GM12874 (cell line): ENCODE data around the gene MAP3K10.

ENCODE experiments used
- TF ChIP-seq, protein P1 (sequence below): IDR thresholded peaks from 2 replicates; pipeline ENCODE4 v1.5.1; 2011; ENCODE audit warnings: low read depth, mild to moderate bottlenecking, control low read depth, low read length, moderate library complexity; ENCODE audit not compliant: insufficient read depth

The MAP3K10 gene

DNA sequence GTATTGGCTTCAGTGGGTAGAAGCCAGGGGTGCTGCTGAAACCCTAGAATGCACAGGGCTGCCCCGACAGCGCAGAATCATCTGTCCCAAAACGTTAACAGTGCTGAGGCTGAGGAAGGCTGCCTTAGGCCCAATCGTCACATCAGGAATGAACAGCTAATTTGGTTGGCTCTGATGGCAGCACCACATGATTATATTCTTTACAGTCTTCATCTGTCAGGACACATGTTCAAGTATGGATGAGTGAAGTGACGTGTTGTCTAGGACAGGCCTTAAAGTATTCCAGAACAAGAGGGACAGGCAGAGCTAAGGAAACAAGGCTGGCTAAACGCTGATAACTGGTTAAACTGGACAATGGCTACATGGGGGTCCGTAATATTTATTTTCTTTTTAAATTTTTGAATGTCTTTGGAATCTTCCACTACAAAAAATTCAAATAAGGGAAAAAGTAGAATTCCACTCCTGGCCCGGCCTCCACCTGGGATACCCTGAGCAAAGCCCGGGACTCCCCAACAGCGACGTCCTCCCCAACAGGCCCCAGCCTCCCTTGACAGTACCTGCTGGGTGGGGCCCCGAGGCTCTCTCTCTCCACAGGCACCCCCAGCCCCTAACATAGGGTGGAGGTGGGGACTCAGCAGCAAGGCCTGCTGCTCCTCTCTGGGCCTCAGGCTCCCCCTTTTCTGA lies 50.0 kb downstream of the MAP3K10 start:
- TF ChIP-seq, protein P1, sequence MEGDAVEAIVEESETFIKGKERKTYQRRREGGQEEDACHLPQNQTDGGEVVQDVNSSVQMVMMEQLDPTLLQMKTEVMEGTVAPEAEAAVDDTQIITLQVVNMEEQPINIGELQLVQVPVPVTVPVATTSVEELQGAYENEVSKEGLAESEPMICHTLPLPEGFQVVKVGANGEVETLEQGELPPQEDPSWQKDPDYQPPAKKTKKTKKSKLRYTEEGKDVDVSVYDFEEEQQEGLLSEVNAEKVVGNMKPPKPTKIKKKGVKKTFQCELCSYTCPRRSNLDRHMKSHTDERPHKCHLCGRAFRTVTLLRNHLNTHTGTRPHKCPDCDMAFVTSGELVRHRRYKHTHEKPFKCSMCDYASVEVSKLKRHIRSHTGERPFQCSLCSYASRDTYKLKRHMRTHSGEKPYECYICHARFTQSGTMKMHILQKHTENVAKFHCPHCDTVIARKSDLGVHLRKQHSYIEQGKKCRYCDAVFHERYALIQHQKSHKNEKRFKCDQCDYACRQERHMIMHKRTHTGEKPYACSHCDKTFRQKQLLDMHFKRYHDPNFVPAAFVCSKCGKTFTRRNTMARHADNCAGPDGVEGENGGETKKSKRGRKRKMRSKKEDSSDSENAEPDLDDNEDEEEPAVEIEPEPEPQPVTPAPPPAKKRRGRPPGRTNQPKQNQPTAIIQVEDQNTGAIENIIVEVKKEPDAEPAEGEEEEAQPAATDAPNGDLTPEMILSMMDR, result no peak

DNA sequence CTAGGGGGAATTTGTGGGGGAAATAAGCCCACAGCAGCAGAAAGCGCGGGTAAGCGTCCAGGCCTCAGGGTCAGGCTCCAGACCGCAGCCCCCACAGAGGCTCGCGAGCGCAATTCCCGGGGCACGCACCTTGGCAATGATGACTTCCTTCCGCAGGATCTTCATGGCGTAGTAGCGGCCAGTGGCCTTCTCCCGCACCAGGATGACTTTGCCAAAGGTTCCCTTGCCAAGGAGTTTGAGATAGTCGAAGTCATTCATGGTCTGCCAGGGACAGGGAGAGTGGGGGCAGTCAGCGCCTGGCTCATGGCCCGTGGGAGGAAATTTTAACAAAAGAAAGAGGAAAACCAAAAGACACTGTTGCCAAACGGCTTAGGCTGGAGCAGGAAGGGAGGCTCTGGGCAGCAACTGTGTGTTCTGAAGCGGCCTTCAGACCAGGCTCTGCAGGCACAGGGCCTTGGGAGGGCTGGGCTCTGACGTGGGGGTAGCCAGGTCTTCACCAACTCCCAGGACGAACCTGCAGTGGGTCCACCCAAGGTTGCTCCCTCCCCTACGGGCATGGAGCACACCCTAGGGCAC lies 50.7 kb downstream of the MAP3K10 start:
- TF ChIP-seq, protein P1, result no peak

DNA sequence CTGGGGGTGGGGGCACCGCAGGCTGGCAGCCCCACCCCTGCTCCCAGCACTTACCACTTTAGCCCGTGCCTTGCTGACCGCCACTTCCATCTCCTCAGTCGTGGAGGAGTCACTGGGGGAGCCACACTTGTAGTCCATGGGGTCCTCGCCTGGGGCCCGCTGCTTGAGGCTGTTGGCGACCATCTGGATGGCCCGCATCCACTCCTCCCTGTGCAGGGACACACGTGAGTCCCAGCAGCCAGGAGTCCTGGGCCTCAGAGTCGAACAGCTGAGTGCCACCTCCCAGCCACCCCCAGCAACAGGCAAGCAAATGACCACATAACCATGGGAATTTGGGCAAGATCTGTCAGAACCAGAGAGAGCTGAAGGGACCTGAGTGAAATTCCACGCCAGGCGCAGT lies 51.3 kb downstream of the MAP3K10 start:
- TF ChIP-seq, protein P1, result no peak

DNA sequence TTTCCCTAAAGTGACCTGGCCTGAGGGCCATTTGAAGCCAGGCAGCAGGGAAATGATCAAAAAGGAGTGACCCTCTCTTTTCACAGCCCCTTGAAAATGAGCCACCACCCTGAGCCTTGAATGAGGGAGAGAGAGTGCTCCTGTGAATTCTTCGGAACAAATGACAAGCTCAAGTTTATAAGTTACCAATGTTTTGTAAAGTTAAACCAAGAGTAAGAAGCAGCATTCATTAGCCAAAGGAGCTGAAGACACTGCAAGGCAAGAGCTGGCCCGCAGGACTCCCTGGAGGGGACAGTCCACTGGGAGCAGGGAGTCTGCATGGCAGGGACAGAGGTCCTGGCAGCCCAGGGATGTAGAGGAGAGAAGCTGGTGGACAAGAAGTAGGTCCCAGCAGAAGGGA lies 52.0 kb downstream of the MAP3K10 start:
- TF ChIP-seq, protein P1, result no peak

DNA sequence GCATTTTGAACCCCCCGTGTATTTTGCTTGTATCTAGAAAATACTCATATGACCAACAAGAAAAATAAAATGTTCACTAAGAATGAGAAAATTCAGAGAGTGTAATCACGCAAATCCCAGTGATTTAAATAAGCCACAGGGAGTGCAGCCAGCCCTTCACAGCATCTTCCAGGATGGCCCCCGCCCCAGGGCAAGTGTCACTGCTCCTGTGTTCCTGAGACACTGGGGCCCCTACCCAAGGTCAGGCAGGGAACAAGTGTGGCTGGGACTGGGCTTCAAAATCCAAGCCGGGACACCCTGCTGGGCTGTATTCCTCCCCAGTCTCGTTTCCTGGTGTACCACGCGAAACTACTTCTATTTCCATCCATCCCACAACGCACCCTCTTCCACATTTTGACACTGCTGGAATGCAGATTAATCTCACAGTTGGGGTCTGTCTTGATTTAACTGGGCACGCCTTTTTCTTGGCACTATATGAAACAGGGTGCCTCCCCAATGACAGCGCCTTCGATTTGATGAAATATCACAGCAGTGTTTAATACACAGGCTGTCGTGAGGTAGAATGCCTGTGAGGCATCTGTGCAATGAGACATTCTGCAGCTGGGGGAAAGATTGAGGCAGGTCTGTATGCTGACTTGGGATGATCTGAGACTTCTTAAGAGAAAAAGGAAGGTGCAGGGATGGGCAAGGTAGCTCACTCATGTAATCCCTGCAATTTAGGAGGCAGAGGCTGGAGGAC lies 53.5 kb downstream of the MAP3K10 start:
- TF ChIP-seq, protein P1, result no peak

DNA sequence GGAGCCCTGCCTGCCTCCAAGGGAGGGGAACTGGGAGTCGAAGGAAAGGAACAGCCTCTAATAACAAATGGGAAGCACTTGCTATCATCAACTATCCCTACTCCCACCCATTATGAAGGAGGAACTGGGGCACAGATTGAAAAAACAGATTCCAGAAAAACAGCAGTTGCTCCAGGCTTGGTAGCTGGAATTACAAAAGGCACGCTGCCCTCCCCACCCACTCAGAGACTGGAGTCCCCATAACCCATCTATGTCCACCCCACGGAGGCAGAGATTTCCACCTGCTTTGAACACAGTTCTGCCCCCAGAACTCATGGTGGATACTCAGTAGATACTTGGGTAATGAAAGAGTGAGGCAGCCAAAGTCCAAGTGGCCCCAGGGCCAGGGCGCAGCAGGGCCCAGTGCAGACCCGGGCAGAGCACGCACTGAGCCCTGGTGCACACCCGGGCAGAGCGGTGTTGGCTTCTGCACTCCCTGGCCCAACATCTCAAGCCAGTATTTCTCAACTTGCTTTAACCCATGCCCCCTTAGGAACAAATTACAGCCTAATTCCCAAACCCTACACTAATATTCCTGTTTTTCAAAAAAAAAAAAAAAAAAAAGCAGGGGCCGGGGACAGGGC lies 54.4 kb downstream of the MAP3K10 start:
- TF ChIP-seq, protein P1, result no peak
